ENCODE measurements around the gene VMP1. TPM values are rescaled to one million over a fixed set of nuclear protein-coding genes. Genes with fewer than 3 reads are reported as not detected.

The VMP1 gene
- polyA plus RNA-seq, 4 donors, result 95.0 to 113 (median 105) TPM

DNA sequence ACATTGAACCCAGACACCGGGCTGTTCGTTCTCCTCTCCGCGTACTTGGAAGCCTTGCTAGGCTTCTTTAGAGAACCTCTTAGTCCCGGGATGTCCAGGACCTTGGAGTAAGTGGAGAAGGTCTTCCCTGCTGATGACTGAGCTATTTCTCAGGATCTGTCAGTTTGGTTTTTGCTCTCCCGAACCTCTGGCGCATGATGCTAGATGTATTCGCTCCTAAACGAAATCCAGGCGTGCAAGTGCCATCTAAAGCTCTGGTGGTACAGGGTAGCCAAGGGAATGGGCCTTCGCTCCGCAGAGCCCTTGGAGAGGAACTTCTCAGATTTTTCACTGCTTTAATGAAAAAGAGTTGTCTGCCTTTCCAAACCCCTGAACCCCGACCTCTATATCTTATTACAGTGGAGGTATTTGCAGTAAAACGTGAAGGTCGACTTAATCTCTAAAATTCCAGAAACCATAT lies 547 bp downstream of the VMP1 start:
- DNase-seq (ENCODE audit: low read depth in 4 of 4, low spot score in 3 of 4), result no peak

GRCh38 chr17:59711936-59712335 lies 4.5 kb downstream of the VMP1 start:
- no peak for DNase-seq (ENCODE audit: low read depth in 4 of 4, low spot score in 3 of 4)

- no peak for DNase-seq (ENCODE audit: low read depth in 4 of 4, low spot score in 3 of 4)
These were observed 5.4 kb downstream of the VMP1 start for GRCh38 chr17:59712862-59713261.

- no peak for DNase-seq (ENCODE audit: low read depth in 4 of 4, low spot score in 3 of 4)
These were observed 6.8 kb downstream of the VMP1 start for GRCh38 chr17:59714255-59714654.

- no peak for DNase-seq (ENCODE audit: low read depth in 4 of 4, low spot score in 3 of 4)
These were observed 9.0 kb downstream of the VMP1 start for GRCh38 chr17:59716427-59716826.

DNA sequence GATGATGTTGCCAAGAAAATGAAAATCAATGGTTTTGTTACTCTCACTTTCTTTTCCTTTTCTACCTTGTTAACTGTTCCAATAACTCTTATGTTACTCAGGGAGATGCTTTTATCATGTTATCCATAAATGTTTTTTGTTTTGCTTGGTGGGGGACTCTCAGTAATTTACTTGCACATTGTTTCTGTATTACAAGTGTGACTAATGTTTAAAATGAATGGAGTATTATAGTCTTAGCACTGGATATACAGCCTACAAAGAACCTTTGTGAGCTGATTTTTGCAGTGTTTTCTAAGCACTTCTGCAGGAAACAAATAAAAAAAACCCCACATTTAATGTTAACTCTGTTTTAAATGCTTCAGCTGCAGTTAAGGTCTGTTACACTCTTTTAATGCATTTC lies 12.1 kb downstream of the VMP1 start:
- DNase-seq (ENCODE audit: low read depth in 4 of 4, low spot score in 3 of 4), result no peak

- DNase-seq (ENCODE audit: low read depth in 4 of 4, low spot score in 3 of 4), result no peak
These were observed 15.2 kb downstream of the VMP1 start for GRCh38 chr17:59722623-59723022.

DNA sequence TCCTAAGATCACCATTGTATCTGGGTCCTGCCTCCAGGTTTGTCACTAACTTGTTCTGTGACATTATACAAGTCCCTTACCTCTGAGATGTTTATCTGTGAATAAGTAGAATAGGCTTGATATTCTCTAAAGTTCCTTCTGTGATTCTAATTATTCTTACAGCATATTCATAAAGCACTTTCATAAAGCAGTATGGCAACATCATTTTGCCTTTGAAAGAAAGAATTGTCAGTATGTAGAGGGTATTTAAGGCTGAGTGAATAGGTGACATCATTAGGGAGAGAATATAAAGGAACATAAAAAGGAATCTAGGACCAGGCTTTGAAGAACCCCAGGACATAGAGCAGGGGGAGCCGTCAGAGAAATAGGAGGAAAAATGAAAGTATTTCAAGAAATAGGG lies 15.6 kb downstream of the VMP1 start:
- no peak for DNase-seq (ENCODE audit: low read depth in 4 of 4, low spot score in 3 of 4)

GRCh38 chr17:59723607-59724006 lies 16.2 kb downstream of the VMP1 start:
- DNase-seq (ENCODE audit: low read depth in 4 of 4, low spot score in 3 of 4), result no peak

- no peak for DNase-seq (ENCODE audit: low read depth in 4 of 4, low spot score in 3 of 4)
These were observed 18.2 kb downstream of the VMP1 start for GRCh38 chr17:59725691-59726090.

DNA sequence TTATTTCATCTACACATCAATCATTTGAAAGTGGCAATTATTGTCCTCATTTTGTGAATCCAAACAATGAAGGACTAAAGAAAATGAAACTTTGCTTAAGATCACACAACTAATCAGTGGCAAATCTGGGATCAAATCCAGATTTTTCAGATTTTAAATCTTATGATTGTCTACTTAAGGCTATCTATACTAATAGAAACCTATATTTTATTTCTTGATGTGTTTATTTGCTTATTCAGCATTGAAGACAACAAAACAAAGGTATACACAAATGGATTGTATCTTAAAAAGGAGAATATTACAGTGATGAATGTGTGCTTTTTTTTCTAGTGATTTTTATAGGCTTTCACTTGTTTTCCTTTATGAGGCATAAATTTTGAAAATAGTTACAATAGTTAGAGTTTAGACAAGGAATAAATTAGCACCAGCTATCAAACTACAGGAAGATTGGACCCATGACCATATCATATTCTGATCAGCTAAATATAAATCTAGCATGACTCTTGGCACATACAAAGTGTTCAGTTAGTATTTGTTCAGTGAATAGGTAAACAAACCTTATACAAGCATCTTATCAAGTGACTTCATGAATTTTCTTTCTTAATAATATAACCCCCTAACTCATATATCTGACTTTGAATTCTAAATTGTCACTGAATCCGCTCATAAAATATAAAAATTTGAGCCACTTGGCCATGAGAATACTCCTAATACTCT lies 20.5 kb downstream of the VMP1 start:
- no peak for DNase-seq (ENCODE audit: low read depth in 4 of 4, low spot score in 3 of 4)

DNA sequence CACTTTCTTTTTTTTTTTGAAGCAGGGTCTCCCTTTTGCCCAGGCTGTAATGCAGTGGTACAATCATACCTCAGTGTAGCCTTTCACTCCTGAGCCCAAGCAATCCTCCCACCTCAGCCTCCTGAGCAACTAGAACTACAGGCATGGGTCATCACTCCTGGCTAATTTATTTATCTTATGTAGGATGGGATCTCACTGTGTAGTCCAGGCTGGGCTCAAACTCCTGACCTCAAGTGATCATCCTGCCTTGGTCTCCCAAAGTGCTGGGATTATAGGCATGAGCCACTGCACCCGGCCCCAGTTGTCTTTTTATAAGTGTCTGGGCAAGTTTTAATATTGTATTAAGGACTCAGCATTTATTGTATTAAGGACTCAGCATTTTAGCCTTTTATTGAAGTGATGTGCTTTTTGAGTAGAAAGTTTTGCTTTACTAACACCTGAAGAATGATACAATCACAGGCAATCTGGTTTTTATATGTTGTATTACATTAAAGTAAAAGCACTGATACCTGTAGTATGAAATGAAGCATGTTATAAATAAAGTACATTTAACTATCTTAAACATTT lies 22.9 kb downstream of the VMP1 start:
- DNase-seq (ENCODE audit: low read depth in 4 of 4, low spot score in 3 of 4), result no peak

- DNase-seq (ENCODE audit: low read depth in 4 of 4, low spot score in 3 of 4), result no peak
These were observed 26.2 kb downstream of the VMP1 start for GRCh38 chr17:59733697-59734096.

DNA sequence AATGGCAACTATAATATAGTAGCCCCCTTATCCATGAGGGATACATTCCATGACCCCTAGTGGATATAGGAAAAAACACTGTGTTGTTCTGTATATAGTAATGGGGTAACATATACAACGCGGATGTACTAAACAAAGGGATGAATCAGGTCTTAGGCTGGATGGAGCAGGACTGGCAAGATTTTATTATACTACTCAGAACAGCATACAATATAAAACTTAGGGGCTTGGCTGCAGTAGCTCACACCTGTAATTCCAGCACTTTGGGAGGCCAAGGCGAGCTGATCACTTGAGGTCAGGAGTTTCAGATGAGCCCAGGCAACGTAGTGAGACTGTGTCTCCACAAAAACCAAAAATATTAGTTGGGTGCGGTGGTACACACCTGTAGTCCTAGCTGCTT lies 26.8 kb downstream of the VMP1 start:
- DNase-seq (ENCODE audit: low read depth in 4 of 4, low spot score in 3 of 4), result no peak

DNA sequence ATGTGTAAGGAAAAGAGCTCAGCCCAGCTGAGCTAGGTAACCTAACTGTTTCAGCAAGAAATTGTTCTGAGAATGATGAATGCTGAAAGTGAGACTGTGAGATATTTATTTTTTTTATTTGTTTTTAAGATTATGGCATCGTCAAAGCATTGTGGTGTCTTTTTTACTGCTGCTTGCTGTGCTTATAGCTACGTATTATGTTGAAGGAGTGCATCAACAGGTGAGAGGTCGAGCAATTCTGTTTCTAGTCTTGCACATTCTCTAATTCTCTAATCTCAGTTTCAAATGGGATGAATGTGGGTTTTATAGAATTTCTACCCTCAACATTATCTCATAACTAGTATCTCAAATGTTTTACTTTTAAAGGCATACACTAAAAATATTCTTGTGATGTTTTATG lies 29.9 kb downstream of the VMP1 start:
- no peak for DNase-seq (ENCODE audit: low read depth in 4 of 4, low spot score in 3 of 4)

DNA sequence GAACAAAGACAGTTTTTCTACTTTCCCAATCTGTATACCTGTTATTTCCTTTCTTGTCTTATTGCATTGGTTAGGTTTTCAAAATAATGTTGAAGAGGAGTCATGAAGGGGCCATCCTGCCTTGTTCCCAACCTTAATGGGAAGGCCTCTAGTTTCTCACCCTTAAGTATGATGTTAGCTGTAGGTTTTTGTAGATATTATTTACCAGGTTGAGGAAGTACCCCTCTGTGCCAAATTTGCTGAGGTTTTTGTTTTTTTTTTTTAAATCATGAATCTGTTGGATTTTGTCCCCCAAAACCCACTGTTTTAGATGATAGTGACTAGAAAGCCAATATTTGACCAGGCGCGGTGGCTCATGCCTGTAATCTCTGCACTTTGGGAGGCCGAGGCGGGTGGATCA lies 36.4 kb downstream of the VMP1 start:
- DNase-seq (ENCODE audit: low read depth in 4 of 4, low spot score in 3 of 4), result no peak

DNA sequence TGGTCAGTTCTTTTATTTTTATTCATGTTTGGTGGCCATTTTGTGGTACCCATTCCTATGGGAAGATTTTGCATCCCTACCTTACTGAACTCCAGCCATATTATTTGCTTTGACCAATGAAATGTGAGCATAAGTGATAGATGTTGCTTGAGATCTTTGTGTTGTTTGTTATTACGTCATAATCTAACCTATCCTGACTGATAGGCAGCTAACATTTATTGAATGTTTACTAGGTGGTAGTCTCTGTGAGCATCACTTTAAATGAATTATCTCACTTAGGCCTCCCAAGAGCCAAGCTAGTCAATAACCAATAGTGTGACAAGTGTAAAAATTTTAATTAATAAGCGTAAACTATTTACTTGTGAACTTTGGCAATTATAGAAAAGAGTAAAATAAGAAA lies 37.6 kb downstream of the VMP1 start:
- DNase-seq (ENCODE audit: low read depth in 4 of 4, low spot score in 3 of 4), result no peak

DNA sequence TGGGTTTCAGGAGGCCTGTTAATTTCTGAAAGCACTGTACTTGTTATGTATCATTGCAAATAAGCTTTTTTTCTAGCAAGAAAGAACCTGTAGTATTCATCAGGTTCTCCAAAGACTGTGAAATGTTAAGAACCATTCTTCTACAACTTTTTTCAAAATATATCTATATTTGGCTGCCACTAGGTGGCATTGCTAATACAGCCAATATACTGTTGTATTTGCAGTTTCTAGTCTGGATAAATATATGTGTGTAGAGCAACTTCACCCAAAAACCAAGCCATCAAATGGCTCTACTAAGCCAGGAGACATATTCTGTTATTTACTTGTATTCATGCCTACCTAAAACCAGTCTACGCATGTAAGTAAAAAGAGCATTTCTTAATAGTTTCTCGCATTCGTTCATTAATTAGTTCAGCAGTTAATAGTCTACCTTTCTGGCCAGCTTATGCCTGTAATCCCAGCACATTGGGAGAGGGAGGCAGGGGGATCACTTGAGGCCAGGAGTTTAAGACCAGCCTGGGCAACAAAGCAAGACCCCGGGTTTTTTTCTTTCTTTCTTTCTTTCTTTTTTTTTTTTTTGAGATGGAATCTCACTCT lies 39.5 kb downstream of the VMP1 start:
- no peak for DNase-seq (ENCODE audit: low read depth in 4 of 4, low spot score in 3 of 4)

GRCh38 chr17:59748591-59748990 lies 41.1 kb downstream of the VMP1 start:
- no peak for DNase-seq (ENCODE audit: low read depth in 4 of 4, low spot score in 3 of 4)

DNA sequence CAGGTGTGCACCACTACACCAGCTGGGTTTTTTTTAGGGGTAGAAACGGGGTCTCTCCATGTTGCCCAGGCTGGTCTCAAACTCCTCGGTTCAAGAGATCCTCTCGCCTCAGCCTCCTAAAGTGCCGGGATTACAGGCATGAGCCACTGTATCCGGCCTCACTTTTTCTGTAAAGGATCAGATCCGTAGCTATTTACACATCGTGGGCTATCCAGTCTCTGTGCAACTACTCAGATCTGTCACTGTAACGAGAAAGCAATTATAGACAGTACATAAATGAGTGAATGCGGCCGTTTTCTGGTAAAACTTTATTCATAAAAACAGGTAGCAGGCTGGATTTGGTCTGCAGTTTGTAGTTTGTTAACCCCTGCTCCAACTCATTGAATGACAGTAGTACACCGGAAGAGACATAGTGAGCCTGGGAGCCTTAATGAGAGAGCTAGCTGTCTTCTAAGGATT lies 44.5 kb downstream of the VMP1 start:
- DNase-seq (ENCODE audit: low read depth in 4 of 4, low spot score in 3 of 4), result no peak

- DNase-seq (ENCODE audit: low read depth in 4 of 4, low spot score in 3 of 4), result no peak
These were observed 45.0 kb downstream of the VMP1 start for GRCh38 chr17:59752446-59752845.

- no peak for DNase-seq (ENCODE audit: low read depth in 4 of 4, low spot score in 3 of 4)
These were observed 45.5 kb downstream of the VMP1 start for GRCh38 chr17:59752922-59753321.

Data from right renal pelvis (tissue), 4 donors.